GM10847 (cell line): Measurements from ENCODE around the gene AATF.

Experiments used
- POLR2A ChIP-seq: IDR thresholded peaks from 2 replicates; pipeline ENCODE4 v1.6.1; 2011; ENCODE audit not compliant: insufficient read length; ENCODE audit errors: extremely low read depth

Gene AATF, protein sequence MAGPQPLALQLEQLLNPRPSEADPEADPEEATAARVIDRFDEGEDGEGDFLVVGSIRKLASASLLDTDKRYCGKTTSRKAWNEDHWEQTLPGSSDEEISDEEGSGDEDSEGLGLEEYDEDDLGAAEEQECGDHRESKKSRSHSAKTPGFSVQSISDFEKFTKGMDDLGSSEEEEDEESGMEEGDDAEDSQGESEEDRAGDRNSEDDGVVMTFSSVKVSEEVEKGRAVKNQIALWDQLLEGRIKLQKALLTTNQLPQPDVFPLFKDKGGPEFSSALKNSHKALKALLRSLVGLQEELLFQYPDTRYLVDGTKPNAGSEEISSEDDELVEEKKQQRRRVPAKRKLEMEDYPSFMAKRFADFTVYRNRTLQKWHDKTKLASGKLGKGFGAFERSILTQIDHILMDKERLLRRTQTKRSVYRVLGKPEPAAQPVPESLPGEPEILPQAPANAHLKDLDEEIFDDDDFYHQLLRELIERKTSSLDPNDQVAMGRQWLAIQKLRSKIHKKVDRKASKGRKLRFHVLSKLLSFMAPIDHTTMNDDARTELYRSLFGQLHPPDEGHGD

DNA sequence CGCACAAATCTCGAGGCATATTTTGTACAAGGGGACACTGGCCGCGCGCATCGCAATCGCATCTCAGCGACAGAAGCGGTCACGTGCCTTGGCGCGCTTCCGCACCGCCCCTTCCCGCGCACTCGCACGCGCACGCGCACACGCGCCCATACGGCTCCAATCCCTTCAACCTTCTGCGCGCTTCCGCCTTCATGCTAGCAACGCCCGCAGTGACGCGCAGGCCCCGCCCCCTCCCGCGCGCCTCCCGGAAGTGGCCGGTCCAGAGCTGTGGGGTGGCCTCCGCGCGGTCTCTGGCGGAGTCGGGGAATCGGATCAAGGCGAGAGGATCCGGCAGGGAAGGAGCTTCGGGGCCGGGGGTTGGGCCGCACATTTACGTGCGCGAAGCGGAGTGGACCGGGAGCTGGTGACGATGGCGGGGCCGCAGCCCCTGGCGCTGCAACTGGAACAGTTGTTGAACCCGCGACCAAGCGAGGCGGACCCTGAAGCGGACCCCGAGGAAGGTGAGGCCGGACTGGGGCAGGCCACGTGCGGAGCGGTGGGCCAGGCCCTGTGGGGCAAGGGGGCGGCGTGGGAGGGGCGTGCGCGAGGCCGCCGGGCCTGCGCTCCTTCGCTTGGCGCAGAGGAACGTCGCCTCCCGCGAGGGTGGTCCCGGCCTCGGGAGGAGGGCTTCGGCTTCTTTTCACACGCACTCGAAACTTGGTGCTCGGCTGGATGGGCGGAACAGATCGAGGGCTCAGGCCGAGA, at the start of gene AATF:
Gene AATF, plus strand, starts transcription at position 238 of the 744 bp plus-strand sequence. Its CDS starts 172 bp downstream, at position 410.
- TF ChIP-seq POLR2A = peak; percentile 91

GRCh38 chr17:36899250-36900159, 49.2 kb upstream of the AATF start:
- no peak for TF ChIP-seq POLR2A

DNA sequence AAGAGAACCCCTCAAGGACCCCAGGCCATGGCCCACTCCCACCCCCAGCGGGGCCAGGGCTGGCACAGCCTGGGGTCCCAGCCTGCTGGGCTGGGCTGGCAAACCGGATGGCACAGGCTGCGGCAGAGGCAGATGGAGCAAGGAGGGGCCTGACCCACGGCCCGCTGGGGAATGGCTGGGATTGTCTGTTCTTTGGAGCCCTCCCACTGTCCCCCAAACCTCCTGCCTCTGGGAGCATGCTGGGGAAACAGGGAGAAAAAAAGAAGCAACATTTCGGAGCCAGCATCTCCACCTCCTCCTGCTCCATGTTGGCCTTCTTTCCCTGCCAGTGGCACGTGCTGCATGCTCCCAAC, 48.6 kb upstream of the AATF start:
- TF ChIP-seq POLR2A = no peak

DNA sequence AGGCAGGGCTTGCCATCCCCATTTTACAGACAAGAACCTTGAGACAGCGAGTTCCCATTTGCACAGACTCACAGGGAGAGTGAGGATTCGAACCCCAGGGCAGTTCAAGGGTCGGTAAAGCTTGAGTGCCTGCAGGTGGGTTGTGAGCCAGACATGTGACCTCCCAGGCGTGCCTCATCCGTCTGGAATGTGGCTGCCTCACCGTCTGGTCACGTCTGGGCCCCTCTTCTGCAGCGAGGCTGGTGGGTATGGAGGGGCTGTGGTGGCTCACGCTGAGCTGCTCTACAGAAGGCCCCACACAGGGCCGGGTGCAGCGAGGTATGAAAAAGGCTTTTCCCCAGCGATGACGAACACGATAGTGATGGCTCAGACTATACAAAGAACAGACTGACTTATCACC, 47.2 kb upstream of the AATF start:
- no peak for TF ChIP-seq POLR2A

GRCh38 chr17:36907407-36907806, 41.3 kb upstream of the AATF start:
- no peak for TF ChIP-seq POLR2A

- no peak for TF ChIP-seq POLR2A
Measured at GRCh38 chr17:36910513-36910912, 38.2 kb upstream of the AATF start.

DNA sequence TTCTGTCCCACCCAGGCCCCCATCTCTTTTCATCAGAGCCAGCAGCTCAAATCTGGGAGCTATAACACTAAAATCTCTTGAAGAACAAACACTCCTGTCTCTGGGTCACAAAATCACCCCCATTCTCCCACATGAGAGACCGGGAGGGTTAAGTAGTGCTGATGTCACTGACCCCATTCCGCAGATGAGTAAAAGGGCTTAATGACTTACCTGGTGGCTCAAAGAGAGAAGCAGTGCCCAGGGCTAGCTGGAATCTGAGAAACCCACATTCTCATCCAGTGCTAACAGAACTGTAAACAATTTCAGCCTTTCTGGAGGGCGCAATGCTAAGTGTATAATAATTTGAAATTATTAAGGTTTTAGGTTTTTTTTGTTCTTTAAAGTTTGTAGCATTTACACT, 37.8 kb upstream of the AATF start:
- TF ChIP-seq POLR2A = no peak

GRCh38 chr17:36913132-36913531, 35.6 kb upstream of the AATF start:
- no peak for TF ChIP-seq POLR2A

DNA sequence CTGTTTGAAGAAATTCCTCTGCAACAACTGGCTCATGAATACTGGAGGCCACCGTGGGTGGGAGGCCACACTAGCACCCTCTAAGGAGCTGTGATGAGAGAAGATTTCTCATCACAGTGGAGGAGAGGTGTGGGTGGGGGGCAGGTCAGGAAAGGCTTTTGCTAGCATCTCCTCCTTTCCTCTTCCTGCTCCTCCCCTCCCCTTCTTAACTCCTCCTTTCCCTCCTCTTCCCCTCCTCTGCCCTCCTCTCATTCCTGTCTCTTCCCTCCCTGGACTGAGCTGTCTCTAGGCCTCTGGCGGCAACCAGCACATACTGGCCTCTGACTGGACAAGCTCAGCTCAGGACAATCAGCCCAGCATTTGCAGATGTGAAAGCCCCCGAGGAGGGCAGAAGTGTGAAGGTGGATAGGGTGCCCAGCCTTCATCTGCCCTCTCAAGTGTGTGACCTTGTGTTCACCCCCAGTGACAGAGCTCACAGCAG, 30.5 kb upstream of the AATF start:
- TF ChIP-seq POLR2A = no peak

GRCh38 chr17:36919407-36919968, 29.3 kb upstream of the AATF start:
- TF ChIP-seq POLR2A = no peak

- no peak for TF ChIP-seq POLR2A
Measured at GRCh38 chr17:36920032-36921005, 28.4 kb upstream of the AATF start.

- TF ChIP-seq POLR2A = no peak
Measured at GRCh38 chr17:36921095-36921851, 27.5 kb upstream of the AATF start.

DNA sequence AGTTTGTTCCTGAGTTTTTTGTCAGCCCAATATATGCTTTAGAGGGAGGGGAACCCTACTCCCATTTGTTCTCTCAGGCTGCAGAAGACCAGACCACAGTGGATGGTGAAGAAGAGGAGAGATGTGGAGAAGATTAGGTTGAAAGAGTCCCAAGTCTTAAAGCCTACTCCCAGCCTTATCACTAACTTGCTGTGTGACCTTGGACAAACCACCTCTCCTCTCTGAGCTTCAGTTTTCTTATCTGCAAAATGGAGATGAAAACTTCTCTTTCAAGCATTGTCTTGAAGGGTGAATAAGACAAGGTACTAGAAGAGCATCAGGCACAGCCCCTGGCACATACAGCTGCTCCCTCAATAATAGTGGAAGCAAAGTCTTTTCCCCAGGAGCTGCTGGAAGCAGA, 26.6 kb upstream of the AATF start:
- no peak for TF ChIP-seq POLR2A

- no peak for TF ChIP-seq POLR2A
Measured at GRCh38 chr17:36923814-36924221, 24.9 kb upstream of the AATF start.
